Measurements from ENCODE around the gene SPTSSB.
A peak's percentile ranks its signal among the peaks of the same experiment; 100 is the strongest.

Gene SPTSSB

DNA sequence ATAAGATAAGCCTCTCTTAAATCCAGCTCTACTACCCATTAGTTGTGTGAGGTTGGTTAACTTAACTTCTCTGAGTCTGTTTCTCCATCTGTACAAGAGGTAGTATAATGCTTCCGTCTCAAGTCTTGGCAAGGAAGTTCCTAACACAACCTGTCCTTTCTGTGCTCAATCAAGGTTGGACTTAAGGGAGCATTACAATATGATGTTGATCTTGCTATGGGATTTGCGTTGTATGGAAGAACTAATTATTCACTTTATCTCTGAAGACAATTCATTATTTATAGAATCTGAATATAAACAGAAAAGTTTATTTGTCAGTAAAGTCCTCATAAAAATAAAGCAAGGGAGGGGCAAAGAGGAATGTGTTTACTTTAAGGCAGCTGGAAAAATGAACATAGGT is 18.9 kb upstream of the SPTSSB start:
- no peak for DNase-seq

- DNase-seq, result no peak
Observed at GRCh38 chr3:161389445-161390035, 18.2 kb upstream of the SPTSSB start.

DNA sequence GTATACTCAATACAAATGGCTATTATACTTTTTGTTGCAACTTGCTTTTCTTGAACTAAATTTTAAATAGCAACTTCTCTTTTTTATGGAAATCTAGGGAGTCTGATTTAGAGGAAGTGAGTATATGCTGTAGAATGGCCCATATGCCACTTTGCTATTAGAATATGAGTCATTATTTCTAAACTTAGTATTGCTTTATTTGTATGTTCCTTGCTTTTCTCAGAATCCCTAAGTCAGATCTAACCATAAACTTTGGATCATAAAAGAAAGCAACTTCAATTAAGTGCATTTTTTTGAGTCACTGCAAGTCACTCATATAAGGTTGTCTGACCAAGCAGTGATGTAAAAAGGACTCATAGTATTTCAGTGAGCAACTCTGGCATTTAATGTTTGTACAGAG is 17.5 kb upstream of the SPTSSB start:
- DNase-seq, result no peak

GRCh38 chr3:161386991-161387770 is 15.9 kb upstream of the SPTSSB start:
- peak in 1 of 3 experiments; percentile 50 for DNase-seq

DNA sequence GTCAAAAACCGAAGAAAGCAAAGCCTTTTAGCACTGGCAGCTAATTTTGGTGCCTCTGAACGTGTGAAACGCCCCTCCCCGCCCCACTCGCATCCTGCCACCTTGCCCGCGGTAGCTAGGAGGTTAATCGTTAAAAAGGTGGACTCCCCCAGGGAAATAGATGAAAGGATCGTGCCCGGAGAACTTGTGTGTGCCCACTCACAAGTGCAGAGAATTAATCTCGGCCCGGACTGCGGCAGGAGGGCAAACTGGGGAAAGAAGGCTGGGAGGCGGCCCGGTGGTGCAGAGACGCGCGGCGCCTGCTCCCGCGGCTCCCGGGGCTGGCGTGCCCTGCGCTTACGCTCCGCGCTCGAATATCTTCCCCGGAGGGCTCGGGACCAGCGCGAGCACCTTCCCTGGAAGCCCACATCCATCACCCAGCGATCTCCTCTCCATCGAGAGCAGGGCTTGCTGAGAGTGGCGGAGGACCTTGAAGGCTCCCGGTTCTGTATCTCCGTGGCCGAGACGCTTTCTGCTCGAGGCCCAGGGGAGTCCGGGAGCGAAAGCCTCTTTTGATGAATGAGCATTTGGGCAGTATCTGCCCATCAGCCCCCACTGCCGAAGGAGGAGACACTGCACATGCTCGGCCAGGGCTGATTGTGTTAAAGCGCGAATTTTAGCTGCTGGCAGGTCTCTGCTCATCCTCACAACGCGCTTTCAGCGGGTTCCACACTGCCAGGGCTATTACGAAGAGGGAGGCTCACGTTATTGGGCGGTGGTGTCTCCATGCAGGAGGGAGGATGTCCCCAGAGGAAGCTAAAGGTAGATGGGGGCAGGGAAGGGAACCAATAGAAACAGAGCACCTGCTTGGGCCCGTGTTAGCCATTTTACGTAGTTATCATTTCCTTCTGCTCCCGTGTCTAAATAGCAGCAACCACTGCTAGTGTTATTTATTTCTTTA is 1.3 kb upstream of the SPTSSB start:
- peak; percentile 22 to 96 (median 93) for DNase-seq

DNA sequence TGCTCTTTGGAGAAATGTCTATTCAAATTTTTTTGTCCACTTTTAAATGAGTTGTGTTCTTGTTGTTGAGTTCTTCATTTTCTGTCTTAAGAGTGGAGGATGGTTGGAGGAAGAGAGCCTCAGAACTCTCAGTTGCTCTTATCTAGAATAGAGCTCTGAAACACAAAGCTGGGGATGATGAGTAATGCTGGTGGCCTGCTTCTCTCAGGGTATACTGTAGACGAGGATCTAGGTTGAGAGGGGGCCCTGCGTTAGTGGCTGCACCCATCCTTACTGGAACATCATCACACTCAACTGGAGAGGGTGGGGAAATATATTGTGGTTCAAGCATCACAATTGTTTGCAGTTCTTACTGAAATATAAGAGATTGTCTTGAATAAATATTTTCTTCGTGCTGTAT is 1.8 kb downstream of the SPTSSB start:
- DNase-seq, result no peak

DNA sequence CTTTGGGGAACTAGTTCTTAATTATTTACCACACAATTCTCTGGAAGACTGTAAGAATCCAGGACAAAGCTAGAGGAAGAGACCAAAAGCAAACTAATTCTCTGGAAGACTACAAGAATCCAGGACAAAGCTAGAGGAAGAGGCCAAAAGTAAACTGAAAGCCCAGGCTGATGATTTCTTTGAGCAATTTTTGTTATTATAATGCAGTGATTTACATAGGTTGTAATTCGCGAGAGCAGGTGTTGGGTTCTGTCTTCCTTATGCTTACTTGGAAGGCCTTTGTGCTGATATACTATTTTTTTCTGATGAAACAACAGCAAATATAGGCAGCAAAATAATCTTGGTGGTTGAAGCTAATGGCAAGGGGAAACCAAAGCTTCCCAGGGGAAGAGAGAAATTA is 5.2 kb downstream of the SPTSSB start:
- DNase-seq, result no peak

- no peak for DNase-seq
Observed at GRCh38 chr3:161358488-161358887, 12.8 kb downstream of the SPTSSB start.

GRCh38 chr3:161356287-161356686 is 15.0 kb downstream of the SPTSSB start:
- no peak for DNase-seq

- DNase-seq, result peak in 2 of 3 experiments; percentile 42 to 47
Observed at GRCh38 chr3:161355508-161355907, 15.8 kb downstream of the SPTSSB start.

GRCh38 chr3:161354554-161354953 is 16.8 kb downstream of the SPTSSB start:
- DNase-seq, result no peak

GRCh38 chr3:161351330-161351729 is 20.0 kb downstream of the SPTSSB start:
- no peak for DNase-seq

- DNase-seq, result no peak
Observed at GRCh38 chr3:161350916-161351315, 20.4 kb downstream of the SPTSSB start.

- no peak for DNase-seq
Observed at GRCh38 chr3:161349529-161350312, 21.6 kb downstream of the SPTSSB start.

DNA sequence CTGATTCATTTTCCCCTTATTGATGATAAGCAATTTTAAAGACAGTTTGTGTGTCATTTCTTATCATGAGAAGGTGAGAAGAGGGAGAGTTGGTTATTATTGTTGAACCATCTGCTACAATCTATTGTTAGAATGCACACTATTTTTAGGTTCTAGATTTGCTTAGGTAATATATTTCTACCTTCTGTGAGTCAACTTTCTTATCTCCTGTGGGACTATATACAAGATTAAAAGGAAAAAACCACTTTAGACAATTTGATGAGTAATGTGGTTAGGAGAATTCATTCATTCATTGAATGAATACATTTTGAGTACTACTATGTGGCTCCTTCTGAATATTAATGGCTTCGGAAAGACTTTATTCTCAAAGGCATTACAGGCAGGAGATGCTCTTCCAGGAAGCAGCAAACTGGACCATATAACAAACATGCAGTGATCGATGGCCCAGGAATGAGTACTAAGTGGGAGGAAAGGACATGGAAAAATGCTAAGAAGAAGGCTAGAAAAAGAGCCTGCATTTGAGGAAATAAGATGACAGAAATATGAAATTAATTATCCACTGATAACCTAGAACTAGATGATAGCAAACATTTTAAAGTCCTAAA is 22.4 kb downstream of the SPTSSB start:
- DNase-seq, result no peak

DNA sequence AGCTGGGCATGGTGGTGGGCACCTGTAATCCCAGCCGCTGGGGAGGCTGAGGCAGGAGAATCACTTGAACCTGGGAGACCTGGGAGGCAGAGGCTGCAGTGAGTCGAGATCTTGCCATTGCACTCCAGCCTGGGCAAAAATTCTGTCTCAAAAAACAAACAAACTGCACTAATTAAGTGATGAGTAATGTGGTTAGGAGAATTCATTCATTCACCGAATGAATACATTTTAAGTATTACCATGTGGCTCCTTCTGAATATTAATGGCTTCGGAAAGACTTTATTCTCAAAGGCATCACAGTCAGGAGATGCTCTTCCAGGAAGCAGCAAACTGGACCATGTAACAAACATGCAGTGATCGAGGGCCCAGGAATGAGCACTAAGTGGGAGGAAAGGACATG is 23.6 kb downstream of the SPTSSB start:
- no peak for DNase-seq

GRCh38 chr3:161345023-161345422 is 26.3 kb downstream of the SPTSSB start:
- no peak for DNase-seq

GRCh38 chr3:161343986-161344385 is 27.3 kb downstream of the SPTSSB start:
- peak in 2 of 3 experiments; percentile 8 to 16 for DNase-seq

GRCh38 chr3:161343540-161343939 is 27.8 kb downstream of the SPTSSB start:
- no peak for DNase-seq

DNA sequence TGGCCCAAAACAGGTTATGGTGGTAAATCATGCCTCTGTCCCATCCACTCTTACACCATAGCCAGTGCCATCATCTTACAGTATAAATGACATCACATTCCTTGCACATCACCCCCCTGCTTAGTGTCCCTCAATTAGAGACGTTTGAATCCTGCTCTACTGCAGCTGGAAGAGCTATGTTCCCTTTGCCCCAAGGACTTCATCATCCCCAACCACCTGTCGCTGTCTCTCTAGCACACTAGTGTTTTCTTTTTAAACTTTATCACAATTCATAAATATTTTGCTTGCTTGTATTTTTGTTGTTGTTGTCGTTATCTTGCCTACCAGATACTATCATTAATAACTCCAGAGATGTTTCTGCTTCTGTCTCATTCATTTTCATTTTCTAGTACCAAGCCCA is 28.7 kb downstream of the SPTSSB start:
- no peak for DNase-seq

DNA sequence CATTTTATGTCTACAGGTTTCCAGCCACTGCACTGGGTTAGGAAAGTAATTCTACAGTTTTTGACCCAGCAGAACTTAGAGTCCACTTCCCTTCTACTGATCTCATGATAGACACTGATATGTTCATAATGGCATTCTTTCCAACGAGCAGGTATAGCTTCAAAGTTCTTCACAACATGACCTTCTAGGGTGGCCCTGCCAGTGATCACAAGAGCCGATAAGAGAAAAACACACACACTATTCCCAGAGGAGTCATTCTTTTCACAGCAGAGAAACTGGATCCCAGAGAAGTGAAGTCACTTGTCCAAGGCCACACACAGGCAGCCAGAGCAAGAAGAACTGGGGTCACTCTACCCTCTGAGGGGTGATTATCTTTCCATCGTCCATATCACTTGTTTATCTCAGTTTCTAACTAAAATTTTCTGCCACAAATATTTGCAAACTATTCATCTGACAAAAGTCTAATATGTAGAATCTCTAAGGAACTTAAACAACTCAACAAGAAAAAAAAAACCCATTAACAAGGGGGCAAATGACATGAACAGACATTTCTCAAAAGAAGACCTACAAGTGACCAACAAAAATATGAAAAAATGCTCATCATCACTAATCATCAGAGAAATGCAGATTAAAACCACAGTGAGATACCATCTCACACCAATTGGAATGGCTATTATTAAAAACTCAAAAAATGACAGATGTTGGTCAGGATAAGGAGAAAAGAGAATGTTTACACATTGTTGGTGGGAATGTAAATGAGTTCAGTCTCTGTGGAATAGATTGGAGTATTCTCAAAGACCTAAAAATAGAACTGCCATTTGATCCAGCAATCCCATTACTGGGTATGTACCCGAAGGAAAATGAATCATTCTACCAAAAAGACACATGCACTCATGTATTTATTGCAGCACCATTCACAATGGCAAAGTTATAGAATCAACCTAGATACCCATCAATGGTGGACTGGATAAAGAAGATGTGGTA is 31.5 kb downstream of the SPTSSB start:
- no peak for DNase-seq

Measured in NCI-H1417 (cell line).